K562 (cell line): Measurements from ENCODE around the gene TRIM33. TPM values are rescaled to one million over a fixed set of nuclear protein-coding genes. Genes with fewer than 3 reads are reported as not detected.

Experiments used
- CBX3 ChIP-seq, 2 experiments: IDR thresholded peaks; 1 replicate in 1 of 2; 2 replicates in 1 of 2; pipeline ENCODE4 v1.6.1; 2012; ENCODE audit warnings: inconsistent platforms in 2 of 2, low read length in 2 of 2, borderline replicate concordance in 1 of 2, control low read depth in 1 of 2
- ETS2 ChIP-seq: IDR thresholded peaks from 2 replicates; pipeline ENCODE4 v1.6.1; 2016; ENCODE audit warnings: borderline replicate concordance, missing genetic modification characterization, mild to moderate bottlenecking, moderate library complexity, missing compliant biosample characterization; ENCODE audit not compliant: poor library complexity, severe bottlenecking
- ZNF408 ChIP-seq: fragments of 250-450 bp; sonication (Bioruptor Pico); IDR thresholded peaks from 2 replicates; pipeline ENCODE4 v1.4.0; 2020; ENCODE audit warnings: low read depth, mild to moderate bottlenecking, moderate library complexity
- polyA plus RNA-seq, 8 experiments: library from polyadenylated mRNA; depleted of rRNA in 4 of 8; stranded (reverse) in 5 of 8; unstranded in 3 of 8; fragments of >200 nt; fragmentation: Nextera tagmentation in 2 of 8; fragmentation: Illumina TruSeq in 1 of 8; extraction: Ambion mirVana in 2 of 8; extraction: Trizol in 1 of 8; gene quantifications; 2 replicates each; pipeline versions ENCODE4 v1.2.1 to v1.2.3, GENCODE V29; 2011 to 2014; ENCODE audit warnings: inconsistent platforms in 1 of 8, missing spikeins in 1 of 8
- small RNA-seq: library from RNA; depleted of rRNA; stranded (forward); fragments of <200 nt; gene quantifications from one replicate; pipeline ENCODE3, GENCODE V24; 2014
- total RNA-seq, 7 experiments: library from RNA; depleted of rRNA in 6 of 7; stranded (reverse); fragments of >200 nt in 6 of 7; fragmentation: Illumina TruSeq in 2 of 7; extraction: Trizol in 2 of 7; gene quantifications; 2 replicates each; pipeline versions ENCODE4 v1.2.1 to v1.2.3, GENCODE V29; 2011 to 2021; ENCODE audit warnings: low replicate concordance in 1 of 7
- TF ChIP-seq, protein P1 (sequence below): fragments of 200-600 bp; sonication (generic); IDR thresholded peaks from one replicate; pipeline ENCODE4 v1.6.1; 2012; ENCODE audit warnings: mild to moderate bottlenecking, low read depth, low read length, inconsistent platforms

The TRIM33 gene
- total and polyA plus RNA-seq, 9 of the 15 experiments (the other 6 are each of a cell fraction or from before 2014, with no cell fraction given), result 9.3 to 58.4 (median 40.2) TPM

DNA sequence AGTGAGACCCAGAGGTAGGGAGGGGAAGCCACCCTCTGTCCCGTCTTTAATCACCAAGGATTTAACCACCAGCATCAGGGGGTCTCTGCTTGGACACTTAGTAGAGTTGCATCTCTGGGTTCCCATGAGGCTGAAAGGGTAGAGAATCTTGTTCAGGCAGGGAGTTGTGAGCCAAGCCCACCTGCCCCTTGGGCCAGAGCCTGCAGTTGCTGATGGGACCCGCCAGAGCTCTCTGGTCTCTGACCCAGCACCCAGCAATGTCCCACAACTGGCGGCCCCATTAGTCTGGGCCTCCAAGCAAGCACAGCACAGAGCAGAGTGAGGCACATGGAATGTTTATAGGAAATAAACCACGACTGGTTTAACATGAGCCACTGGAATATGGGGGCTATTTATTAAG lies 166.3 kb downstream of the TRIM33 start (continued):
- TF ChIP-seq, protein P1, sequence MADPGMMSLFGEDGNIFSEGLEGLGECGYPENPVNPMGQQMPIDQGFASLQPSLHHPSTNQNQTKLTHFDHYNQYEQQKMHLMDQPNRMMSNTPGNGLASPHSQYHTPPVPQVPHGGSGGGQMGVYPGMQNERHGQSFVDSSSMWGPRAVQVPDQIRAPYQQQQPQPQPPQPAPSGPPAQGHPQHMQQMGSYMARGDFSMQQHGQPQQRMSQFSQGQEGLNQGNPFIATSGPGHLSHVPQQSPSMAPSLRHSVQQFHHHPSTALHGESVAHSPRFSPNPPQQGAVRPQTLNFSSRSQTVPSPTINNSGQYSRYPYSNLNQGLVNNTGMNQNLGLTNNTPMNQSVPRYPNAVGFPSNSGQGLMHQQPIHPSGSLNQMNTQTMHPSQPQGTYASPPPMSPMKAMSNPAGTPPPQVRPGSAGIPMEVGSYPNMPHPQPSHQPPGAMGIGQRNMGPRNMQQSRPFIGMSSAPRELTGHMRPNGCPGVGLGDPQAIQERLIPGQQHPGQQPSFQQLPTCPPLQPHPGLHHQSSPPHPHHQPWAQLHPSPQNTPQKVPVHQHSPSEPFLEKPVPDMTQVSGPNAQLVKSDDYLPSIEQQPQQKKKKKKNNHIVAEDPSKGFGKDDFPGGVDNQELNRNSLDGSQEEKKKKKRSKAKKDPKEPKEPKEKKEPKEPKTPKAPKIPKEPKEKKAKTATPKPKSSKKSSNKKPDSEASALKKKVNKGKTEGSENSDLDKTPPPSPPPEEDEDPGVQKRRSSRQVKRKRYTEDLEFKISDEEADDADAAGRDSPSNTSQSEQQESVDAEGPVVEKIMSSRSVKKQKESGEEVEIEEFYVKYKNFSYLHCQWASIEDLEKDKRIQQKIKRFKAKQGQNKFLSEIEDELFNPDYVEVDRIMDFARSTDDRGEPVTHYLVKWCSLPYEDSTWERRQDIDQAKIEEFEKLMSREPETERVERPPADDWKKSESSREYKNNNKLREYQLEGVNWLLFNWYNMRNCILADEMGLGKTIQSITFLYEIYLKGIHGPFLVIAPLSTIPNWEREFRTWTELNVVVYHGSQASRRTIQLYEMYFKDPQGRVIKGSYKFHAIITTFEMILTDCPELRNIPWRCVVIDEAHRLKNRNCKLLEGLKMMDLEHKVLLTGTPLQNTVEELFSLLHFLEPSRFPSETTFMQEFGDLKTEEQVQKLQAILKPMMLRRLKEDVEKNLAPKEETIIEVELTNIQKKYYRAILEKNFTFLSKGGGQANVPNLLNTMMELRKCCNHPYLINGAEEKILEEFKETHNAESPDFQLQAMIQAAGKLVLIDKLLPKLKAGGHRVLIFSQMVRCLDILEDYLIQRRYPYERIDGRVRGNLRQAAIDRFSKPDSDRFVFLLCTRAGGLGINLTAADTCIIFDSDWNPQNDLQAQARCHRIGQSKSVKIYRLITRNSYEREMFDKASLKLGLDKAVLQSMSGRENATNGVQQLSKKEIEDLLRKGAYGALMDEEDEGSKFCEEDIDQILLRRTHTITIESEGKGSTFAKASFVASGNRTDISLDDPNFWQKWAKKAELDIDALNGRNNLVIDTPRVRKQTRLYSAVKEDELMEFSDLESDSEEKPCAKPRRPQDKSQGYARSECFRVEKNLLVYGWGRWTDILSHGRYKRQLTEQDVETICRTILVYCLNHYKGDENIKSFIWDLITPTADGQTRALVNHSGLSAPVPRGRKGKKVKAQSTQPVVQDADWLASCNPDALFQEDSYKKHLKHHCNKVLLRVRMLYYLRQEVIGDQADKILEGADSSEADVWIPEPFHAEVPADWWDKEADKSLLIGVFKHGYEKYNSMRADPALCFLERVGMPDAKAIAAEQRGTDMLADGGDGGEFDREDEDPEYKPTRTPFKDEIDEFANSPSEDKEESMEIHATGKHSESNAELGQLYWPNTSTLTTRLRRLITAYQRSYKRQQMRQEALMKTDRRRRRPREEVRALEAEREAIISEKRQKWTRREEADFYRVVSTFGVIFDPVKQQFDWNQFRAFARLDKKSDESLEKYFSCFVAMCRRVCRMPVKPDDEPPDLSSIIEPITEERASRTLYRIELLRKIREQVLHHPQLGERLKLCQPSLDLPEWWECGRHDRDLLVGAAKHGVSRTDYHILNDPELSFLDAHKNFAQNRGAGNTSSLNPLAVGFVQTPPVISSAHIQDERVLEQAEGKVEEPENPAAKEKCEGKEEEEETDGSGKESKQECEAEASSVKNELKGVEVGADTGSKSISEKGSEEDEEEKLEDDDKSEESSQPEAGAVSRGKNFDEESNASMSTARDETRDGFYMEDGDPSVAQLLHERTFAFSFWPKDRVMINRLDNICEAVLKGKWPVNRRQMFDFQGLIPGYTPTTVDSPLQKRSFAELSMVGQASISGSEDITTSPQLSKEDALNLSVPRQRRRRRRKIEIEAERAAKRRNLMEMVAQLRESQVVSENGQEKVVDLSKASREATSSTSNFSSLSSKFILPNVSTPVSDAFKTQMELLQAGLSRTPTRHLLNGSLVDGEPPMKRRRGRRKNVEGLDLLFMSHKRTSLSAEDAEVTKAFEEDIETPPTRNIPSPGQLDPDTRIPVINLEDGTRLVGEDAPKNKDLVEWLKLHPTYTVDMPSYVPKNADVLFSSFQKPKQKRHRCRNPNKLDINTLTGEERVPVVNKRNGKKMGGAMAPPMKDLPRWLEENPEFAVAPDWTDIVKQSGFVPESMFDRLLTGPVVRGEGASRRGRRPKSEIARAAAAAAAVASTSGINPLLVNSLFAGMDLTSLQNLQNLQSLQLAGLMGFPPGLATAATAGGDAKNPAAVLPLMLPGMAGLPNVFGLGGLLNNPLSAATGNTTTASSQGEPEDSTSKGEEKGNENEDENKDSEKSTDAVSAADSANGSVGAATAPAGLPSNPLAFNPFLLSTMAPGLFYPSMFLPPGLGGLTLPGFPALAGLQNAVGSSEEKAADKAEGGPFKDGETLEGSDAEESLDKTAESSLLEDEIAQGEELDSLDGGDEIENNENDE, result no peak
- TF ChIP-seq ETS2 (no peak), CBX3 (IDR thresholded peaks at IDR 0.05; ENCODE audit: borderline replicate concordance in 1 of 2, low read length in 2 of 2) (no peak), ZNF408 (no peak)

Small RNA genes within 50 kb of the gene (small RNA-seq; reads per million reads assigned to genes)
- not detected for gene RF00019

Other genes starting within 250 kb of the TRIM33 start
- gene BCAS2, start 70.4 kb upstream of the TRIM33 start, total RNA-seq (2014; rRNA removed), result 49.6 and 62.1 TPM in 2 replicates
- gene BCAS2, start 70.4 kb upstream of the TRIM33 start, total RNA-seq (2014; rRNA removed; fragmentation: Illumina TruSeq; extraction: Trizol), result 92.1 and 107 TPM in 2 replicates
- gene BCAS2, start 70.4 kb upstream of the TRIM33 start, total RNA-seq (2015; rRNA removed; fragmentation: Illumina TruSeq; extraction: Trizol), result 77.1 and 81.1 TPM in 2 replicates
- 56.9 and 59.3 TPM in 2 replicates for gene BCAS2, start 70.4 kb upstream of the TRIM33 start, total RNA-seq (2021)
- 47.4 and 71.4 TPM in 2 replicates for gene BCAS2, start 70.4 kb upstream of the TRIM33 start, polyA plus RNA-seq (2011; rRNA removed)
- 79.1 and 84.4 TPM in 2 replicates for gene BCAS2, start 70.4 kb upstream of the TRIM33 start, polyA plus RNA-seq (2014; fragmentation: Illumina TruSeq; extraction: Trizol)
- 100 to 1,000 TPM; 160 to 183 TPM for gene BCAS2, start 70.4 kb upstream of the TRIM33 start, polyA plus RNA-seq (2014; fragmentation: Nextera tagmentation; extraction: Ambion mirVana)
- gene BCAS2, start 70.4 kb upstream of the TRIM33 start, polyA plus RNA-seq (2014; rRNA removed), result 64.3 and 75.7 TPM in 2 replicates
- 0.16 and 0.23 TPM in 2 replicates for gene DENND2C, start 158.8 kb upstream of the TRIM33 start, total RNA-seq (2014; rRNA removed)
- gene DENND2C, start 158.8 kb upstream of the TRIM33 start, total RNA-seq (2014; rRNA removed; fragmentation: Illumina TruSeq; extraction: Trizol), result 0.25 and 0.35 TPM in 2 replicates
- 0.14 and 0.15 TPM in 2 replicates for gene DENND2C, start 158.8 kb upstream of the TRIM33 start, total RNA-seq (2015; rRNA removed; fragmentation: Illumina TruSeq; extraction: Trizol)
- 0.11 TPM in 2 replicates for gene DENND2C, start 158.8 kb upstream of the TRIM33 start, total RNA-seq (2021)
- gene DENND2C, start 158.8 kb upstream of the TRIM33 start, polyA plus RNA-seq (2011; rRNA removed), result 0.03 and 0.15 TPM in 2 replicates
- gene DENND2C, start 158.8 kb upstream of the TRIM33 start, polyA plus RNA-seq (2014; fragmentation: Illumina TruSeq; extraction: Trizol), result 0.10 and 0.15 TPM in 2 replicates
- gene DENND2C, start 158.8 kb upstream of the TRIM33 start, polyA plus RNA-seq (2014; fragmentation: Nextera tagmentation; extraction: Ambion mirVana), result under 1 TPM; 0.03 to 0.20 TPM
- 0.04 and 0.07 TPM in 2 replicates for gene DENND2C, start 158.8 kb upstream of the TRIM33 start, polyA plus RNA-seq (2014; rRNA removed)
- gene AMPD1, start 184.3 kb upstream of the TRIM33 start, total RNA-seq (2014; rRNA removed), result not detected in 2 replicates
- gene AMPD1, start 184.3 kb upstream of the TRIM33 start, total RNA-seq (2014; rRNA removed; fragmentation: Illumina TruSeq; extraction: Trizol), result not detected in 2 replicates
- not detected in 2 replicates for gene AMPD1, start 184.3 kb upstream of the TRIM33 start, total RNA-seq (2015; rRNA removed; fragmentation: Illumina TruSeq; extraction: Trizol)
- not detected in 2 replicates for gene AMPD1, start 184.3 kb upstream of the TRIM33 start, total RNA-seq (2021)
- gene AMPD1, start 184.3 kb upstream of the TRIM33 start, polyA plus RNA-seq (2011; rRNA removed), result 0.04 and 0.08 TPM in 2 replicates
- gene AMPD1, start 184.3 kb upstream of the TRIM33 start, polyA plus RNA-seq (2014; fragmentation: Illumina TruSeq; extraction: Trizol), result not detected in 2 replicates
- not detected for gene AMPD1, start 184.3 kb upstream of the TRIM33 start, polyA plus RNA-seq (2014; fragmentation: Nextera tagmentation; extraction: Ambion mirVana)
- 0.17 TPM in 1 of 2 replicates, not detected in the other for gene AMPD1, start 184.3 kb upstream of the TRIM33 start, polyA plus RNA-seq (2014; rRNA removed)
- 48.8 and 54.0 TPM in 2 replicates for gene NRAS, start 205.6 kb upstream of the TRIM33 start, total RNA-seq (2014; rRNA removed)
- gene NRAS, start 205.6 kb upstream of the TRIM33 start, total RNA-seq (2014; rRNA removed; fragmentation: Illumina TruSeq; extraction: Trizol), result 94.5 and 107 TPM in 2 replicates
- 75.7 and 84.1 TPM in 2 replicates for gene NRAS, start 205.6 kb upstream of the TRIM33 start, total RNA-seq (2015; rRNA removed; fragmentation: Illumina TruSeq; extraction: Trizol)
- gene NRAS, start 205.6 kb upstream of the TRIM33 start, total RNA-seq (2021), result 60.3 and 60.6 TPM in 2 replicates
- gene NRAS, start 205.6 kb upstream of the TRIM33 start, polyA plus RNA-seq (2011; rRNA removed), result 56.1 and 76.7 TPM in 2 replicates
- gene NRAS, start 205.6 kb upstream of the TRIM33 start, polyA plus RNA-seq (2014; fragmentation: Illumina TruSeq; extraction: Trizol), result 64.2 and 75.4 TPM in 2 replicates
- 10 to 100 TPM; 58.2 to 79.7 TPM for gene NRAS, start 205.6 kb upstream of the TRIM33 start, polyA plus RNA-seq (2014; fragmentation: Nextera tagmentation; extraction: Ambion mirVana)
- 40.7 and 49.0 TPM in 2 replicates for gene NRAS, start 205.6 kb upstream of the TRIM33 start, polyA plus RNA-seq (2014; rRNA removed)
- gene CSDE1, start 246.8 kb upstream of the TRIM33 start, total RNA-seq (2014; rRNA removed), result 403 and 417 TPM in 2 replicates
- gene CSDE1, start 246.8 kb upstream of the TRIM33 start, total RNA-seq (2014; rRNA removed; fragmentation: Illumina TruSeq; extraction: Trizol), result 491 and 540 TPM in 2 replicates
- gene CSDE1, start 246.8 kb upstream of the TRIM33 start, total RNA-seq (2015; rRNA removed; fragmentation: Illumina TruSeq; extraction: Trizol), result 489 and 519 TPM in 2 replicates
- 490 and 538 TPM in 2 replicates for gene CSDE1, start 246.8 kb upstream of the TRIM33 start, total RNA-seq (2021)
- 293 and 344 TPM in 2 replicates for gene CSDE1, start 246.8 kb upstream of the TRIM33 start, polyA plus RNA-seq (2011; rRNA removed)
- gene CSDE1, start 246.8 kb upstream of the TRIM33 start, polyA plus RNA-seq (2014; fragmentation: Illumina TruSeq; extraction: Trizol), result 404 and 453 TPM in 2 replicates
- 100 to 1,000 TPM; 174 to 365 TPM for gene CSDE1, start 246.8 kb upstream of the TRIM33 start, polyA plus RNA-seq (2014; fragmentation: Nextera tagmentation; extraction: Ambion mirVana)
- 250 and 262 TPM in 2 replicates for gene CSDE1, start 246.8 kb upstream of the TRIM33 start, polyA plus RNA-seq (2014; rRNA removed)